C4-2B (cell line): Measurements from ENCODE around the gene ABHD12.

Experiments
- H3K27ac ChIP-seq: fragments of 450-650 bp; 2 replicates; pipeline ENCODE4 v1.5.1; 2017
- CTCF ChIP-seq: fragments of 450-650 bp; conservative IDR thresholded peaks from 2 replicates; pipeline ENCODE4 v1.5.1; 2017; ENCODE audit warnings: mild to moderate bottlenecking
- ZFX ChIP-seq: fragments of 450-650 bp; IDR thresholded peaks from 2 replicates; pipeline ENCODE4 v1.6.1; 2017

The ABHD12 gene

DNA sequence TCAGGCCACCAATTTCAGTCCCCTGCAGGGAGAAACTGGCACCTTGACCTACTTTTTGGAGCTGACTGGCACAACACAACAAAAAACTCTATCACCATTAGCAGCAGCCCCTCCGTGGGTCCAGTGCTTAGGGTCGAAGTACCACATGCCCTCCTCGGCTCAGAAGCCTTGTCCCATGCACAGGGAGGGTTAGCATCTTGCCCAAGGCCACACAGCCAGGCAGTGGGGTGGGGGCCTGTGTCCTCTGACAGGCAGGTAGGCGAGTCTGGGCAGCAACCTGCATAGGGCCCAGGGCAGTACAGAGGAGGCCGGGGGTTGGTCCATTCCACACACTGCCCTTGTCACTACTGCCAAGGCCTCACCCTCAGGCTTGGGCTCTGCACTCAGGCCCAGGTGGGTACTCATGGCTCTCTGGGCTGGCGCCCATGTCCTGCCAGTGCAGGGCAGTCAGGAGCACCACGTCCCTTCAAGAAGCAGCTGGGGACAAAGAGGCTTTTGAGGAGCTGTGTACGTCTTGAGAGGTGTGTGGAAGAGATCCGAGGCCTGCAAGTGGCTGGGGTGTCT lies 89.2 kb downstream of the ABHD12 start:
- TF ChIP-seq CTCF (no peak), ZFX (no peak)

DNA sequence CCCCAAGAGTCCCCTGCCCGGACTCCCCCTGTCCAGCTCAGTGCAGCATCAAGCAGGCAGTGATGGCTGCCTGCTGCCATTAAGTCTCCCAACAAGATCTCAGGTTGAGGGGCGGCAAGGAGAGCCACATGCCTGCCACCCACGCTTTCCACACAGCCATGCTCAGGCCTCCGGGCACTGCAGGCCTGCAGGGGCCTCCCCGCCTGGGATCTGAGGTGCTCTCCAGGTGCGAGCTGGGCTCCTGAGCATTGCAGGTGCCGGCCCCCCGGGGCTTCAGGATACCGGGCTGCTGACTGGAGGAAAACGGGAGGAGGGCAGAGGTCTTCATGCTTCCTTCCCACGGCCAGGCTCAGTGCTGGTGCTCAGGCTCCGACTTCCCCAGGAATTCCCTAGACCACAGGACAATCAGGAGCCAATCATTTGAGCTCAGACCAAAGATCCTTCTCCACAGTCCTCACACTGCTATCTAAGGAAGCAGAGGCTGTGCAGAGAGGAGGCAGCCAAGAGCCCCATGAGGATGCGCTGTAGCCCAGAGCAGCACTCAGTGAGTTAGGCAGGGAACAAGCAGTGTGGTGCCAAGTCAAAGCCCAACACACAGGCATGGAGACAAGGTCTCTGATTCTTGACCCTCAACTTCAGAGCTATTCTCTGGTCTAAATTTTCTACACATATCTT lies 90.0 kb downstream of the ABHD12 start:
- no peak for TF ChIP-seq CTCF
- no peak for TF ChIP-seq ZFX
- H3K27ac ChIP-seq, result no peak overlapping the region

More for the DNA sequence above, 89.2 kb downstream of the ABHD12 start:
- no peak overlapping the region for H3K27ac ChIP-seq

DNA sequence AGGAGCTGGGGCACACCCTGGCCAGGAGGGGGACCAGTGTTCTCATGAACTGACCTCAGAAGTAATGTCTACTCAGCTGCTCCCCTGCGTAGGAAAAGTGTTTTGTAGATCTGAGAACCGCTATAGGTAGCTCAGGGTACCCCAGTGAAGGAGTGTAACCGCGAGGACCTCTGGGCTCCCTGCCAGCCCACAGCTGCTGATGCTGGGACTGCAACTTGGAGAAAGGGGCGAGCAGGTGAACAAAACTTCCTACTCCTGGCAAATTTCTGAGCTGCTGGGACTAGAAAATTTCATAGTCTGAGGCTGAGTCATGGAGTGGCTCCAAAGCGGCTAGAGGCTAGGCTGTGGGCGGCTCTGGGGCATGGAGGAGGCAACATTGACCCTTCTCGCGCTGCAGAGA lies 90.8 kb downstream of the ABHD12 start:
- no peak for TF ChIP-seq ZFX
- no peak overlapping the region for H3K27ac ChIP-seq

DNA sequence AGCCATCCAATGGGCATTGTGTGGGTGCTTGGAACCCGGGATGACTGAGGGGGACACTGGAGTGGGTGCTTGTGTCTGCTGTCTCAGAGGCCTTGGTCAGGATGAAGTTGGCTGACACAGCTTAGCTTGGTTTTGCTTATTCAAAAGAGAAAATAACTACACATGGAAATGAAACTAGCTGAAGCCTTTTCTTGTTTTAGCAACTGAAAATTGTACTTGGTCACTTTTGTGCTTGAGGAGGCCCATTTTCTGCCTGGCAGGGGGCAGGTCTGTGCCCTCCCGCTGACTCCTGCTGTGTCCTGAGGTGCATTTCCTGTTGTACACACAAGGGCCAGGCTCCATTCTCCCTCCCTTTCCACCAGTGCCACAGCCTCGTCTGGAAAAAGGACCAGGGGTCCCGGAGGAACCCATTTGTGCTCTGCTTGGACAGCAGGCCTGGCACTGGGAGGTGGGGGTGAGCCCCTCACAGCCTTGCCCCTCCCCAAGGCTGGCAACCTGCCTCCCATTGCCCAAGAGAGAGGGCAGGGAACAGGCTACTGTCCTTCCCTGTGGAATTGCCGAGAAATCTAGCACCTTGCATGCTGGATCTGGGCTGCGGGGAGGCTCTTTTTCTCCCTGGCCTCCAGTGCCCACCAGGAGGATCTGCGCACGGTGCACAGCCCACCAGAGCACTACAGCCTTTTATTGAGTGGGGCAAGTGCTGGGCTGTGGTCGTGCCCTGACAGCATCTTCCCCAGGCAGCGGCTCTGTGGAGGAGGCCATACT lies 93.3 kb downstream of the ABHD12 start:
- TF ChIP-seq CTCF (no peak), ZFX (no peak)
- peak overlapping the region; percentile 8; the same call in 1 of the 2 replicates for H3K27ac ChIP-seq

DNA sequence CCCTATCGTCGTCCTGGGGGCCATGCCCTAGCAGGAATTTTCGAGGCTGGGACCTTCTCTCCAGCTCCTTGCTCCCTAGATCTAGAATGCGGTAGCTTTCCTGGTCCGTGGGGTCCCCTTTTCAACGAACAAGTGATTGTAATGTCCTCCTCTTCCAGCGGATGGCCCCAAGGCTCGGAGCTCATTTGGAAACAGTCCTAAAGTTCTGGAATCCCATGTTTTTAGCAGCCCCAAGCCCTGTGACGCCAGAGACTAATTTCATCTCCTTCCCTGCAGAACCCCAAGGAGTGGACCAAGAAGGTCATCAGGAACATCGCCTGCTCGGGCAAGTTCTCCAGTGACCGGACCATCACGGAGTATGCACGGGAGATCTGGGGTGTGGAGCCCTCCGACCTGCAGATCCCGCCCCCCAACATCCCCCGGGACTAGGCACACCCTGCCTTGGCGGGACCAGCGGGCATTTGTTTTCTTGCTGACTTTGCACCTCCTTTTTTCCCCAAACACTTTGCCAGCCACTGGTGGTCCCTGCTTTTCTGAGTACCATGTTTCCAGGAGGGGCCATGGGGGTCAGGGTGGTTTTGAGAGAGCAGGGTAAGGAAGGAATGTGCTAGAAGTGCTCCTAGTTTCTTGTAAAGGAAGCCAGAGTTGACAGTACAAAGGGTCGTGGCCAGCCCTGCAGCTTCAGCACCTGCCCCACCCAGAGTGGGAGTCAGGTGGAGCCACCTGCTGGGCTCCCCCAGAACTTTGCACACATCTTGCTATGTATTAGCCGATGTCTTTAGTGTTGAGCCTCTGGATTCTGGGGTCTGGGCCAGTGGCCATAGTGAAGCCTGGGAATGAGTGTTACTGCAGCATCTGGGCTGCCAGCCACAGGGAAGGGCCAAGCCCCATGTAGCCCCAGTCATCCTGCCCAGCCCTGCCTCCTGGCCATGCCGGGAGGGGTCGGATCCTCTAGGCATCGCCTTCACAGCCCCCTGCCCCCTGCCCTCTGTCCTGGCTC lies 94.2 kb downstream of the ABHD12 start:
- H3K27ac ChIP-seq, result peak overlapping the region; percentile 8
- no peak; the same call in 1 of the 2 replicates for TF ChIP-seq CTCF

DNA sequence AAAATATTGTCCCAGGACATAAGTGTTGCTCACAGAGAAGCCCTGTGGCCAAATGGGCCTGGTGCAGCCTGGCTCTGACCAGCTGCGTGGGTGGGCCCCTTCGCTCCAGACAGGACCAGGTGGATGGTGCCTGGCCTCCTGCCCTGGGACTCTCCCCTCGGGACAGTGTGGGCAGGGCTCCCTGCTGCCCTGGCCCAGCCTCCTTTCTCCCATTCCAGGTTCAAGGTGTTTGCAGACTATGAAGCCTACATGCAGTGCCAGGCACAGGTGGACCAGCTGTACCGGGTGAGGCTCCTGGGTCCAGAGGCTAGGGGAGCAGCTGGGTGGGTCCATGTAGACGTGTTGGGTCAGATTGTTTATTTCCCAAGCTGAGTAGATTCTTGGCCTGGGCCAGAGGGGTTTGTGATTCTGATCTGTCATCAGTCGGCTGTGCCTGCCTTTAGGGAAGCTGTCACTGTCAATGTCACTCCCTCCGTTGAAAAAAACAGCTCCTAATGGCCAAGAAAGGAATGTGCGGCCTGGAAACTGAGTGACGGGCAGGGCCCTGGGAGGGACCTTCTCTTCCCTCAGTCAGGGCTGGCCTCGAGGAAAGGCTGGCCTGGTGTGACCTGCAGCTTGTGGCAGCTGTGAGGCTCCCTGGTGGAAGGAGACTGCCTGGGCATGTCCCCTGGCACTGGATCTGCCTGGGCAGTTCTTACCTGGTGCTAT lies 95.1 kb downstream of the ABHD12 start:
- TF ChIP-seq ZFX (no peak), CTCF (no peak)
- peak overlapping the region; percentile 8 for H3K27ac ChIP-seq
